Left colon (tissue), 2 donors: Measurements from ENCODE around the gene CRYBA2. TPM values are rescaled to one million over a fixed set of nuclear protein-coding genes. Genes with fewer than 3 reads are reported as not detected.

ENCODE experiments used
- microRNA-seq, 2 donors: library from miRNA; unstranded; fragments of <30 nt; microRNA quantifications; one replicate each; pipeline versions ENCODE4 v1.1.0 to v1.2.0, GENCODE V29; 2020
- total RNA-seq, 2 donors: library from RNA; stranded (reverse); fragmentation: NEBNext Ultra II Directional; extraction: Animal tissue kit (Norgen Biotek cat#: 25700); gene quantifications; one replicate each; pipeline ENCODE4 v1.2.1, GENCODE V29; 2021
- donor health status: DM: no; HTN: no; CAD: no.
- donor health status: DM: yes; HTN: yes; CAD: no.

CRYBA2 gene
- total RNA-seq, 2 donors from 2014 or later = 4.1 to 6.9 TPM

Small RNAs within 50 kb of the gene (microRNA-seq; reads per million reads assigned to microRNA genes)
- 67,103 to 71,496 reads per million in 2 donors for gene MIR375

Other genes with a start within 250 kb of the CRYBA2 start
- gene CYP27A1, start 211.3 kb downstream of the CRYBA2 start, total RNA-seq = 10 to 100 TPM; 28.1 to 52.7 TPM
- not detected for gene PRKAG3, start 161.6 kb downstream of the CRYBA2 start, total RNA-seq
- gene WNT6, start 133.6 kb downstream of the CRYBA2 start, total RNA-seq = under 1 TPM; 0.43 to 0.92 TPM
- 1 to 10 TPM in 1 of 2 donors, under 1 TPM in 1; 0.31 to 1.9 TPM for gene WNT10A, start 112.6 kb downstream of the CRYBA2 start, total RNA-seq
- under 1 TPM; 0.22 to 0.37 TPM for gene CDK5R2, start 33.8 kb downstream of the CRYBA2 start, total RNA-seq
- gene FEV, start 8.2 kb downstream of the CRYBA2 start, total RNA-seq = 1 to 10 TPM; 3.9 to 4.8 TPM
- under 1 TPM; 0.39 to 0.76 TPM for gene CFAP65, start 48.1 kb upstream of the CRYBA2 start, total RNA-seq
- gene IHH, start 67.5 kb upstream of the CRYBA2 start, total RNA-seq = 10 to 100 TPM; 72.7 to 85.5 TPM
- 10 to 100 TPM; 45.4 to 56.1 TPM for gene NHEJ1, start 167.4 kb upstream of the CRYBA2 start, total RNA-seq
- gene SLC23A3, start 176.6 kb upstream of the CRYBA2 start, total RNA-seq = 1 to 10 TPM; 5.1 to 6.1 TPM
- 100 to 1,000 TPM; 119 TPM for gene CNPPD1, start 183.5 kb upstream of the CRYBA2 start, total RNA-seq
- 100 to 1,000 TPM; 122 to 138 TPM for gene RETREG2, start 184.9 kb upstream of the CRYBA2 start, total RNA-seq
- gene ZFAND2B, start 213.4 kb upstream of the CRYBA2 start, total RNA-seq = 10 to 100 TPM; 78.0 to 89.9 TPM
- 10 to 100 TPM in 1 of 2 donors, 1 to 10 TPM in 1; 6.8 to 11.4 TPM for gene ABCB6, start 225.5 kb upstream of the CRYBA2 start, total RNA-seq
- 10 to 100 TPM; 60.2 to 66.0 TPM for gene ATG9A, start 236.2 kb upstream of the CRYBA2 start, total RNA-seq
- gene ANKZF1, start 236.4 kb upstream of the CRYBA2 start, total RNA-seq = 10 to 100 TPM; 33.8 to 40.9 TPM